ENCODE measurements around the gene LRRC47. TPM values are rescaled to one million over a fixed set of nuclear protein-coding genes. Genes with fewer than 3 reads are reported as not detected.

LRRC47 gene
- total and polyA plus RNA-seq, 2 of the 13 experiments (the other 11 are each of a cell fraction or from before 2014, with no cell fraction given) = 18.3 to 52.5 TPM

DNA sequence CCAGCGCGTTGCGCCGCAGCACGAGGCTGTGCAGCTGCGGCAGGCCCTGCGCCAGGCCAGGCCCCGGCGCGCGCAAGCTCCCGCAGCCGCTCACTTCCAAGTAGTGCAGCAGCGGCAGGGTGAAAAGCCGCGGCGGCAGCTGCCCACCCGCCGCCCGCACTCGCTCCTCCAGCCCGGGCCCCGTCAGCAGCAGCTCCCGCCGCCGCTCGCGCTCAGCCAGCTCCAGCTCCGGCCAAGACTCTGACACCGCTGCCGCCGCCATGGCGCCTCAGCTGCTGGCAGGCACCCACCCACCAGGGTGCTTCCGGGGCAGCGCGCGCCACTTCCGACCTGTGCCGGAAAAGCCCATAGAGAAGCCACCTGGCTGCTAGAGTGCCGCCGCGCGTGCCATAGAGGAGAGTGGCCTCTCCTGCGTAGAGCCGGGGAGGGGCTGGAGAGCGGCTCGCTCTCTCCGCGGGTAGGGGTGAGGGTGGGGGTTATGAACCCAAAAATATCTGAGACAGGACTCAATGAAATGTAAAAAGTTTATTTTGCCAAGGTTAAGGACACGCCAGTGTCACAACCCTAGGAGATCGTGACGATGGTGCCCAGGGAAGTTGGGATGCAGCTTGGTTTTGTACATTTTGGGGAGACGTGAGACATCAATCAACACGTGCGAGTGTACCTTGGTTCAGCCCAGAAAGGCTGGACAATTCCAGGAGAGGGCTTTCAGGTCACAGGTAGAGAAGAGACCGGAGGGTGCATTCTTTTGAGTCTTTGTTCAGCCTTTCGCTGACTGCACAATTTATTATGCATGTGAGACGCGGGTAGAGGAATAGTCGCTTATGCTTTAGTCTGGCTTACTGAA is at the start of gene LRRC47 (continued):
- TF ChIP-seq ZNF710 (CRISPR knock-in tag; IDR thresholded peaks at IDR 0.05; ENCODE audit: borderline replicate concordance) (peak; percentile 21; the same call in 1 of the 2 replicates), ZNF326 (CRISPR knock-in tag; IDR thresholded peaks at IDR 0.05; ENCODE audit: borderline replicate concordance) (no peak), EED (CRISPR knock-in tag; IDR thresholded peaks at IDR 0.05) (no peak), DR1 (CRISPR knock-in tag; IDR thresholded peaks at IDR 0.05) (no peak; the same call in 1 of the 2 replicates), ZNF644 (CRISPR knock-in tag; IDR thresholded peaks at IDR 0.05; ENCODE audit: low read depth) (peak; percentile 12; the same call in 1 of the 2 replicates), GATAD1 (CRISPR knock-in tag; IDR thresholded peaks at IDR 0.05) (peak; percentile 97), ZNF781 (CRISPR knock-in tag; IDR thresholded peaks at IDR 0.05; ENCODE audit: borderline replicate concordance, not compliant biosample characterization) (no peak), SPEN (CRISPR knock-in tag; IDR thresholded peaks at IDR 0.05; ENCODE audit: low read depth) (peak; percentile 97), SP2 (CRISPR knock-in tag; IDR thresholded peaks at IDR 0.05) (peak; percentile 81), TBL1XR1 (IDR thresholded peaks at IDR 0.05; ENCODE audit: borderline replicate concordance, low read length, partially characterized antibody) (peak; percentile 33), ZNF205 (CRISPR knock-in tag; IDR thresholded peaks at IDR 0.05) (peak; percentile 79; the same call in 1 of the 2 replicates), MAX (IDR thresholded peaks at IDR 0.05) (peak; percentile 73), CEBPB (IDR thresholded peaks at IDR 0.05; ENCODE audit: borderline replicate concordance, low read depth, low read length) (no peak), ZFP90 (CRISPR knock-in tag; IDR thresholded peaks at IDR 0.05; ENCODE audit: borderline replicate concordance) (0 out of 2 replicates have a peak, but pooled peaks have one; percentile 62), EP300 (IDR thresholded peaks at IDR 0.05; ENCODE audit: low read depth in 2 of 2, low read length in 2 of 2) (no peak), EP300 (CRISPR knock-in tag; IDR thresholded peaks at IDR 0.05; ENCODE audit: borderline replicate concordance) (no peak), ZFP36L1 (CRISPR knock-in tag; IDR thresholded peaks at IDR 0.05) (no peak), TRIM24 (CRISPR knock-in tag; IDR thresholded peaks at IDR 0.05) (no peak), CREB3 (CRISPR knock-in tag; IDR thresholded peaks at IDR 0.05) (no peak), REPIN1 (CRISPR knock-in tag; IDR thresholded peaks at IDR 0.05; ENCODE audit: borderline replicate concordance, low read depth) (no peak; the same call in 1 of the 2 replicates), ZNF691 (CRISPR knock-in tag; IDR thresholded peaks at IDR 0.05; ENCODE audit: borderline replicate concordance, low read depth) (peak; percentile 51; the same call in 1 of the 2 replicates), ZNF230 (CRISPR knock-in tag; IDR thresholded peaks at IDR 0.05) (no peak; the same call in 1 of the 2 replicates)
- TF ChIP-seq, protein P1, sequence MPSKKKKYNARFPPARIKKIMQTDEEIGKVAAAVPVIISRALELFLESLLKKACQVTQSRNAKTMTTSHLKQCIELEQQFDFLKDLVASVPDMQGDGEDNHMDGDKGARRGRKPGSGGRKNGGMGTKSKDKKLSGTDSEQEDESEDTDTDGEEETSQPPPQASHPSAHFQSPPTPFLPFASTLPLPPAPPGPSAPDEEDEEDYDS (CRISPR knock-in tag; IDR thresholded peaks at IDR 0.05) = peak; percentile 84
